Stimulated activated naive CD8-positive, alpha-beta T cell treated with anti-CD3 and anti-CD28 coated beads, Interleukin-15, Interleukin-2, amounts not matched to agents 100 ng/mL and 50 ng/mL, for 24 hours (primary cell): ENCODE data around the gene APOC3.
"Not testable (repeated sequence)": the region's sequence is repeated elsewhere in the genome, so short reads cannot be mapped to it uniquely, and the experiment has no call there.

ENCODE experiments used
- H3K27ac Mint-ChIP-seq: one replicate; pipeline ENCODE4 v1.8.0; 2021; ENCODE audit warnings: mild to moderate bottlenecking, mixed read lengths
- H3K27me3 Mint-ChIP-seq: one replicate; pipeline ENCODE4 v1.8.0; 2021; ENCODE audit warnings: mixed read lengths
- H3K36me3 Mint-ChIP-seq: one replicate; pipeline ENCODE4 v1.8.0; 2021; ENCODE audit warnings: low read depth, mixed read lengths
- H3K4me1 Mint-ChIP-seq: one replicate; pipeline ENCODE4 v1.8.0; 2021; ENCODE audit warnings: low read depth, mixed read lengths
- H3K4me3 Mint-ChIP-seq: one replicate; pipeline ENCODE4 v1.8.0; 2021; ENCODE audit warnings: mild to moderate bottlenecking, mixed read lengths
- H3K9me3 Mint-ChIP-seq: one replicate; pipeline ENCODE4 v1.8.0; 2021; ENCODE audit warnings: mixed read lengths

Gene APOC3

GRCh38 chr11:116793772-116794097, 36.0 kb upstream of the APOC3 start:
- H3K27ac Mint-ChIP-seq = no peak overlapping the region
- no peaks in the 10 kb centered on the region for H3K9me3 Mint-ChIP-seq
- no peaks in the 10 kb centered on the region for H3K36me3 Mint-ChIP-seq
- no peak overlapping the region for H3K4me3 Mint-ChIP-seq
- H3K27me3 Mint-ChIP-seq = no peaks in the 10 kb centered on the region
- H3K4me1 Mint-ChIP-seq = peaks cover 11% of the 10 kb centered on the region

- no peak overlapping the region for H3K4me3 Mint-ChIP-seq
- peaks cover 3% of the 10 kb centered on the region for H3K27me3 Mint-ChIP-seq
- H3K9me3 Mint-ChIP-seq = no peaks in the 10 kb centered on the region
- no peak overlapping the region for H3K27ac Mint-ChIP-seq
- peaks cover 9% of the 10 kb centered on the region for H3K4me1 Mint-ChIP-seq
- no peaks in the 10 kb centered on the region for H3K36me3 Mint-ChIP-seq
Observed at GRCh38 chr11:116794851-116795250, 34.9 kb upstream of the APOC3 start.

- H3K27me3 Mint-ChIP-seq = peaks cover 7% of the 10 kb centered on the region
- peaks cover 5% of the 10 kb centered on the region for H3K4me1 Mint-ChIP-seq
- H3K4me3 Mint-ChIP-seq = no peak overlapping the region
- H3K9me3 Mint-ChIP-seq = no peaks in the 10 kb centered on the region
- H3K27ac Mint-ChIP-seq = no peak overlapping the region
- no peaks in the 10 kb centered on the region for H3K36me3 Mint-ChIP-seq
Observed at GRCh38 chr11:116796548-116796947, 33.2 kb upstream of the APOC3 start.

- no peaks in the 10 kb centered on the region for H3K4me1 Mint-ChIP-seq
- no peak overlapping the region for H3K27ac Mint-ChIP-seq
- H3K36me3 Mint-ChIP-seq = no peaks in the 10 kb centered on the region
- peaks cover 12% of the 10 kb centered on the region for H3K27me3 Mint-ChIP-seq
- H3K4me3 Mint-ChIP-seq = no peak overlapping the region
- H3K9me3 Mint-ChIP-seq = no peaks in the 10 kb centered on the region
Observed at GRCh38 chr11:116797816-116798215, 31.9 kb upstream of the APOC3 start.

- Mint-ChIP-seq H3K27me3 (peaks cover 14% of the 10 kb centered on the region), H3K36me3 (no peaks in the 10 kb centered on the region), H3K4me3 (no peak overlapping the region), H3K27ac (no peak overlapping the region), H3K9me3 (no peaks in the 10 kb centered on the region), H3K4me1 (no peaks in the 10 kb centered on the region)
Observed at GRCh38 chr11:116798368-116798767, 31.3 kb upstream of the APOC3 start.

- H3K9me3 Mint-ChIP-seq = no peaks in the 10 kb centered on the region
- no peaks in the 10 kb centered on the region for H3K36me3 Mint-ChIP-seq
- H3K27ac Mint-ChIP-seq = no peak overlapping the region
- H3K4me1 Mint-ChIP-seq = no peaks in the 10 kb centered on the region
- peaks cover 14% of the 10 kb centered on the region for H3K27me3 Mint-ChIP-seq
- no peak overlapping the region for H3K4me3 Mint-ChIP-seq
Observed at GRCh38 chr11:116800610-116801009, 29.1 kb upstream of the APOC3 start.

- peaks cover 14% of the 10 kb centered on the region for H3K27me3 Mint-ChIP-seq
- H3K27ac Mint-ChIP-seq, H3K4me1 Mint-ChIP-seq, H3K36me3 Mint-ChIP-seq, H3K9me3 Mint-ChIP-seq, H3K4me3 Mint-ChIP-seq: not testable (repeated sequence)
Observed at GRCh38 chr11:116801662-116802061, 28.0 kb upstream of the APOC3 start.

- Mint-ChIP-seq H3K27me3 (peaks cover 14% of the 10 kb centered on the region), H3K36me3 (no peaks in the 10 kb centered on the region), H3K27ac (no peak overlapping the region), H3K4me1 (no peaks in the 10 kb centered on the region), H3K4me3 (no peak overlapping the region), H3K9me3 (no peaks in the 10 kb centered on the region)
Observed at GRCh38 chr11:116804001-116804400, 25.7 kb upstream of the APOC3 start.

- H3K36me3 Mint-ChIP-seq = no peaks in the 10 kb centered on the region
- H3K27me3 Mint-ChIP-seq = peaks cover 3% of the 10 kb centered on the region
- H3K4me3 Mint-ChIP-seq = no peak overlapping the region
- no peak overlapping the region for H3K27ac Mint-ChIP-seq
- no peaks in the 10 kb centered on the region for H3K9me3 Mint-ChIP-seq
- no peaks in the 10 kb centered on the region for H3K4me1 Mint-ChIP-seq
Observed at GRCh38 chr11:116807601-116808261, 22.0 kb upstream of the APOC3 start.

GRCh38 chr11:116808262-116809175, 21.2 kb upstream of the APOC3 start:
- no peaks in the 10 kb centered on the region for H3K36me3 Mint-ChIP-seq
- no peak overlapping the region for H3K27ac Mint-ChIP-seq
- H3K4me1 Mint-ChIP-seq = no peaks in the 10 kb centered on the region
- no peak overlapping the region for H3K4me3 Mint-ChIP-seq
- H3K9me3 Mint-ChIP-seq = no peaks in the 10 kb centered on the region
- no peaks in the 10 kb centered on the region for H3K27me3 Mint-ChIP-seq

GRCh38 chr11:116811194-116811593, 18.5 kb upstream of the APOC3 start:
- H3K27ac Mint-ChIP-seq = no peak overlapping the region
- no peaks in the 10 kb centered on the region for H3K36me3 Mint-ChIP-seq
- H3K9me3 Mint-ChIP-seq = no peaks in the 10 kb centered on the region

GRCh38 chr11:116812109-116812508, 17.6 kb upstream of the APOC3 start:
- Mint-ChIP-seq H3K27ac (no peak overlapping the region), H3K4me1 (no peaks in the 10 kb centered on the region), H3K9me3 (no peaks in the 10 kb centered on the region), H3K4me3 (no peak overlapping the region), H3K27me3 (no peaks in the 10 kb centered on the region), H3K36me3 (no peaks in the 10 kb centered on the region)

More at GRCh38 chr11:116811194-116811593, 18.5 kb upstream of the APOC3 start:
- no peaks in the 10 kb centered on the region for H3K27me3 Mint-ChIP-seq
- no peak overlapping the region for H3K4me3 Mint-ChIP-seq
- no peaks in the 10 kb centered on the region for H3K4me1 Mint-ChIP-seq

- Mint-ChIP-seq H3K36me3 (no peaks in the 10 kb centered on the region), H3K27ac (no peak overlapping the region), H3K9me3 (no peaks in the 10 kb centered on the region), H3K4me1 (no peaks in the 10 kb centered on the region), H3K4me3 (no peak overlapping the region), H3K27me3 (no peaks in the 10 kb centered on the region)
Observed at GRCh38 chr11:116813170-116813569, 16.5 kb upstream of the APOC3 start.

GRCh38 chr11:116813781-116814471, 15.8 kb upstream of the APOC3 start:
- no peak overlapping the region for H3K27ac Mint-ChIP-seq
- no peak overlapping the region for H3K4me3 Mint-ChIP-seq
- H3K27me3 Mint-ChIP-seq = no peaks in the 10 kb centered on the region
- H3K9me3 Mint-ChIP-seq = no peaks in the 10 kb centered on the region
- no peaks in the 10 kb centered on the region for H3K4me1 Mint-ChIP-seq
- no peaks in the 10 kb centered on the region for H3K36me3 Mint-ChIP-seq

GRCh38 chr11:116814502-116814901, 15.2 kb upstream of the APOC3 start:
- Mint-ChIP-seq H3K27me3 (no peaks in the 10 kb centered on the region), H3K9me3 (no peaks in the 10 kb centered on the region), H3K27ac (no peak overlapping the region), H3K36me3 (no peaks in the 10 kb centered on the region), H3K4me1 (no peaks in the 10 kb centered on the region), H3K4me3 (no peak overlapping the region)
